Neural cell (in vitro differentiated cells): ENCODE measurements around the gene CABLES1. TPM values are rescaled to one million over a fixed set of nuclear protein-coding genes. Genes with fewer than 3 reads are reported as not detected.

Experiments used
- H2AFZ ChIP-seq: fragments of 200-600, 300-800 bp; sonication (generic), shearing (Covaris generic); 2 replicates; pipeline ENCODE4 v1.6.0; 2014; ENCODE audit warnings: low read depth, mild to moderate bottlenecking, antibody characterized with exemption, low read length, moderate library complexity
- H3F3A ChIP-seq: fragments of 200-600 bp; shearing (Covaris generic); 2 replicates; pipeline ENCODE4 v1.6.1; 2016; ENCODE audit warnings: mild to moderate bottlenecking, moderate library complexity, mixed read lengths, antibody characterized with exemption, low read length; ENCODE audit not compliant: insufficient read depth, poor library complexity, severe bottlenecking
- H3K27ac ChIP-seq: fragments of 200-600, 300-800 bp; sonication (generic), shearing (Covaris generic); 2 replicates; pipeline ENCODE4 v1.5.1; 2014; ENCODE audit warnings: mild to moderate bottlenecking, low read length, moderate library complexity
- H3K27me3 ChIP-seq: fragments of 300-800, 200-600 bp; sonication (generic), shearing (Covaris generic); 2 replicates; pipeline ENCODE4 v1.6.0; 2014; ENCODE audit warnings: mild to moderate bottlenecking, low read depth, low read length, moderate library complexity; ENCODE audit not compliant: insufficient read depth
- H3K36me3 ChIP-seq: fragments of 300-800, 200-600 bp; sonication (generic), shearing (Covaris generic); 2 replicates; pipeline ENCODE4 v1.5.1; 2014; ENCODE audit warnings: mild to moderate bottlenecking, antibody characterized with exemption, low read length, moderate library complexity; ENCODE audit not compliant: insufficient read depth
- H3K4me2 ChIP-seq: fragments of 300-800, 200-600 bp; sonication (generic), shearing (Covaris generic); 2 replicates; pipeline ENCODE4 v1.6.0; 2014; ENCODE audit warnings: mild to moderate bottlenecking, low read length
- H3K4me3 ChIP-seq: fragments of 300-800, 200-600 bp; sonication (generic), shearing (Covaris generic); 2 replicates; pipeline ENCODE4 v1.5.1; 2014; ENCODE audit warnings: mild to moderate bottlenecking, low read length, moderate library complexity
- H3K79me2 ChIP-seq: fragments of 200-600 bp; shearing (Covaris generic); replicated peaks from 2 replicates; pipeline ENCODE4 v1.6.0; 2014; ENCODE audit warnings: mild to moderate bottlenecking, low read length, moderate library complexity; ENCODE audit not compliant: insufficient read depth
- H3K9ac ChIP-seq: fragments of 300-800, 200-600 bp; sonication (generic), shearing (Covaris generic); 2 replicates; pipeline ENCODE4 v1.6.1; 2016; ENCODE audit warnings: mild to moderate bottlenecking, low read length, mixed read lengths
- H3K9me2 ChIP-seq: fragments of 200-600 bp; shearing (Covaris generic); 2 replicates; pipeline ENCODE4 v1.6.1; 2016; ENCODE audit warnings: mild to moderate bottlenecking, low read length, mixed read lengths; ENCODE audit not compliant: insufficient read depth
- H3K9me3 ChIP-seq: fragments of 200-600, 300-800 bp; sonication (generic), shearing (Covaris generic); 2 replicates; pipeline ENCODE4 v1.6.1; 2016; ENCODE audit warnings: mild to moderate bottlenecking, mixed run types, low read length, moderate library complexity, mixed read lengths
- H4K20me1 ChIP-seq: fragments of 200-600 bp; shearing (Covaris generic); 2 replicates; pipeline ENCODE4 v1.6.1; 2016; ENCODE audit warnings: mild to moderate bottlenecking, mixed run types; ENCODE audit not compliant: insufficient read depth
- EP300 ChIP-seq: fragments of 450-650 bp; conservative IDR thresholded peaks from 2 replicates; pipeline ENCODE4 v1.6.1; 2014; ENCODE audit warnings: antibody characterized with exemption, mild to moderate bottlenecking, moderate library complexity; ENCODE audit not compliant: poor library complexity, severe bottlenecking
- EZH2 ChIP-seq: fragments of 200-600, 300-800 bp; shearing (Covaris generic), sonication (generic); IDR thresholded peaks from 2 replicates; pipeline ENCODE4 v1.6.1; 2014; ENCODE audit warnings: antibody characterized with exemption, low read length, borderline replicate concordance, mild to moderate bottlenecking; ENCODE audit not compliant: insufficient read depth, poor library complexity, severe bottlenecking
- MXI1 ChIP-seq: fragments of 450-650 bp; conservative IDR thresholded peaks from 2 replicates; pipeline ENCODE4 v1.6.1; 2014; ENCODE audit warnings: antibody characterized with exemption, mild to moderate bottlenecking; ENCODE audit not compliant: poor library complexity, severe bottlenecking
- POLR2AphosphoS5 ChIP-seq: IDR thresholded peaks from 2 replicates; pipeline ENCODE4 v1.6.1; 2012
- RAD21 ChIP-seq: fragments of 450-650 bp; conservative IDR thresholded peaks from 2 replicates; pipeline ENCODE4 v1.6.1; 2014; ENCODE audit warnings: antibody characterized with exemption, mild to moderate bottlenecking, moderate library complexity
- SMC3 ChIP-seq: fragments of 450-650 bp; conservative IDR thresholded peaks from 2 replicates; pipeline ENCODE4 v1.6.1; 2014; ENCODE audit warnings: antibody characterized with exemption, mild to moderate bottlenecking, moderate library complexity; ENCODE audit not compliant: poor library complexity
- TAF1 ChIP-seq: IDR thresholded peaks from 2 replicates; pipeline ENCODE4 v1.6.1; 2012; ENCODE audit warnings: low read depth
- polyA plus RNA-seq: library from polyadenylated mRNA; depleted of rRNA; stranded (reverse); fragments of >200 nt; gene quantifications from 2 replicates; pipeline ENCODE4 v1.2.3, GENCODE V29; 2014
- TF ChIP-seq, protein P1 (sequence below): fragments of 450-650 bp; IDR thresholded peaks from 2 replicates; pipeline ENCODE4 v1.5.1; 2014; ENCODE audit warnings: antibody characterized with exemption, mild to moderate bottlenecking, moderate library complexity; ENCODE audit not compliant: poor library complexity, severe bottlenecking
- TF ChIP-seq, protein P2 (sequence below): IDR thresholded peaks from 2 replicates; pipeline ENCODE4 v1.6.1; 2012; ENCODE audit warnings: borderline replicate concordance

CABLES1 gene
- polyA plus RNA-seq, 1 donor from 2014 or later: 1.4 TPM

DNA sequence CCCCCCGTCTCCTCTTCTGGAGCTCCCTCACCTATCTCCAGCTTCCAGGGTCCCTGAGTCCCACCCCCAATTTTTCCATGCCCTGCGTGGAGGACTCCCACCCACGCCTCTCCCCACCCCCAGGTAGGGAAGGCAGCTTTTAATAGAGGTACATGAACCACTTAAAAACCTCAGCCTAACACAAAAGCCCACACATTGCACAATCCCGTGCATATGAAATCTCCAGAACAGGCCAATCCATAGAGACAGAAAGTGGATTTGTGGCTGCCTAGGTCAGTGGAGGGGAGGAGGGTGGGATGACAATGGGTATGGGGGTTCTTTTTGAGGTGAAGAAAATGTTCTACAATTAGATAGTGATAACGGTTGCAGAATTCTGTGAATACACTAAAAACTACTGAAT is 145.6 kb downstream of the CABLES1 start:
- H2AFZ ChIP-seq: no peak overlapping the region
- no peaks in the 10 kb centered on the region for H3K27me3 ChIP-seq
- no peaks in the 10 kb centered on the region for H3K36me3 ChIP-seq
- no peak overlapping the region for H3K4me3 ChIP-seq
- H4K20me1 ChIP-seq: no peaks in the 10 kb centered on the region
- H3K9ac ChIP-seq: no peak overlapping the region
- H3K4me2 ChIP-seq: no peak overlapping the region
- H3K9me3 ChIP-seq: no peaks in the 10 kb centered on the region
- no peak overlapping the region for H3K27ac ChIP-seq
- H3F3A ChIP-seq: no peaks in the 10 kb centered on the region
- H3K9me2 ChIP-seq: no peaks in the 10 kb centered on the region
- no peaks in the 10 kb centered on the region for H3K79me2 ChIP-seq
- TF ChIP-seq EP300 (no peak), TAF1 (no peak), POLR2AphosphoS5 (no peak), MXI1 (no peak), SMC3 (no peak), RAD21 (no peak), EZH2 (no peak)
- TF ChIP-seq, protein P1, sequence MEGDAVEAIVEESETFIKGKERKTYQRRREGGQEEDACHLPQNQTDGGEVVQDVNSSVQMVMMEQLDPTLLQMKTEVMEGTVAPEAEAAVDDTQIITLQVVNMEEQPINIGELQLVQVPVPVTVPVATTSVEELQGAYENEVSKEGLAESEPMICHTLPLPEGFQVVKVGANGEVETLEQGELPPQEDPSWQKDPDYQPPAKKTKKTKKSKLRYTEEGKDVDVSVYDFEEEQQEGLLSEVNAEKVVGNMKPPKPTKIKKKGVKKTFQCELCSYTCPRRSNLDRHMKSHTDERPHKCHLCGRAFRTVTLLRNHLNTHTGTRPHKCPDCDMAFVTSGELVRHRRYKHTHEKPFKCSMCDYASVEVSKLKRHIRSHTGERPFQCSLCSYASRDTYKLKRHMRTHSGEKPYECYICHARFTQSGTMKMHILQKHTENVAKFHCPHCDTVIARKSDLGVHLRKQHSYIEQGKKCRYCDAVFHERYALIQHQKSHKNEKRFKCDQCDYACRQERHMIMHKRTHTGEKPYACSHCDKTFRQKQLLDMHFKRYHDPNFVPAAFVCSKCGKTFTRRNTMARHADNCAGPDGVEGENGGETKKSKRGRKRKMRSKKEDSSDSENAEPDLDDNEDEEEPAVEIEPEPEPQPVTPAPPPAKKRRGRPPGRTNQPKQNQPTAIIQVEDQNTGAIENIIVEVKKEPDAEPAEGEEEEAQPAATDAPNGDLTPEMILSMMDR: no peak
- TF ChIP-seq, protein P2, sequence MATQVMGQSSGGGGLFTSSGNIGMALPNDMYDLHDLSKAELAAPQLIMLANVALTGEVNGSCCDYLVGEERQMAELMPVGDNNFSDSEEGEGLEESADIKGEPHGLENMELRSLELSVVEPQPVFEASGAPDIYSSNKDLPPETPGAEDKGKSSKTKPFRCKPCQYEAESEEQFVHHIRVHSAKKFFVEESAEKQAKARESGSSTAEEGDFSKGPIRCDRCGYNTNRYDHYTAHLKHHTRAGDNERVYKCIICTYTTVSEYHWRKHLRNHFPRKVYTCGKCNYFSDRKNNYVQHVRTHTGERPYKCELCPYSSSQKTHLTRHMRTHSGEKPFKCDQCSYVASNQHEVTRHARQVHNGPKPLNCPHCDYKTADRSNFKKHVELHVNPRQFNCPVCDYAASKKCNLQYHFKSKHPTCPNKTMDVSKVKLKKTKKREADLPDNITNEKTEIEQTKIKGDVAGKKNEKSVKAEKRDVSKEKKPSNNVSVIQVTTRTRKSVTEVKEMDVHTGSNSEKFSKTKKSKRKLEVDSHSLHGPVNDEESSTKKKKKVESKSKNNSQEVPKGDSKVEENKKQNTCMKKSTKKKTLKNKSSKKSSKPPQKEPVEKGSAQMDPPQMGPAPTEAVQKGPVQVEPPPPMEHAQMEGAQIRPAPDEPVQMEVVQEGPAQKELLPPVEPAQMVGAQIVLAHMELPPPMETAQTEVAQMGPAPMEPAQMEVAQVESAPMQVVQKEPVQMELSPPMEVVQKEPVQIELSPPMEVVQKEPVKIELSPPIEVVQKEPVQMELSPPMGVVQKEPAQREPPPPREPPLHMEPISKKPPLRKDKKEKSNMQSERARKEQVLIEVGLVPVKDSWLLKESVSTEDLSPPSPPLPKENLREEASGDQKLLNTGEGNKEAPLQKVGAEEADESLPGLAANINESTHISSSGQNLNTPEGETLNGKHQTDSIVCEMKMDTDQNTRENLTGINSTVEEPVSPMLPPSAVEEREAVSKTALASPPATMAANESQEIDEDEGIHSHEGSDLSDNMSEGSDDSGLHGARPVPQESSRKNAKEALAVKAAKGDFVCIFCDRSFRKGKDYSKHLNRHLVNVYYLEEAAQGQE: no peak

DNA sequence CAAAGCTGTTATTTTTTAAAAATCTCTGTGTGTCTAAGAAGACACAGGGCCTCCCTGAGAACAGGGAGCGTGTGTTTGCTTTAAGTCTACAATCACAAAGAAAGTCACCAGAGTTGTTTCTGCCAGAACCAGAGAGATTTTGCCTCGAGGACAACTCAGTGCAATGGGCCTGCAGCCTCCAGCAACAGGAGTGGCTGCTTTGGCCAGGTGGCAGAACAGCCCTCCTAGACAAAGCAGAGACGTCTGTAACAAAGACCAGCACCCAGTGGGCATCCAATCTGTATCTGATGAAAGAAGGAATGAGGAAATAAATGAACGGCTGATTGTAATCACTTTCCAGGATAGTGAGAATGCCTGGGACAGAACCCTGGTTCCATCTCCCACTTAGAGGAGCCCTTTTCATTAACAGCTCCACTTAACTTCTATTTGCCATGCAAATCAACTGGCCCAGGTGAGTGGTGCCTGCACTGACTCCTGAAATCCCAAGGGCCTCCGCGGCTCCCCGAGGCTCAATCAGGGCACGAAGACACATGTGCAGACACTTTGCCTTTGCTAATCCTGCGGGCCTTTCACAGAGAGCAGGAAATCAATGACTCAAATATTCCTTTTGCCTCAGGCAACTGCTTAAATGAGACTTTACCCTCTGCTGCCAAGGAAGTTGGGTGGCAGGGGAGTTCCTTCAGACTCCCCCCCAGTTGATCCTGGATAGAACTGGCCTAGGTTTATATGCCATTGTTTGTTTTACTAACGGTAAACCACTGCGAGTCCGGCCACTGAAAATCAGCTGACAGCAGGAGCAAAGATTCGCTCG is 146.5 kb downstream of the CABLES1 start:
- Histone ChIP-seq H3K4me2 (no peak overlapping the region), H3K9me3 (no peaks in the 10 kb centered on the region), H3K27me3 (no peaks in the 10 kb centered on the region), H3K27ac (no peak overlapping the region), H3K9ac (no peak overlapping the region), H3K36me3 (no peaks in the 10 kb centered on the region), H3K9me2 (no peaks in the 10 kb centered on the region), H4K20me1 (no peaks in the 10 kb centered on the region), H3K4me3 (no peak overlapping the region), H3K79me2 (no peaks in the 10 kb centered on the region), H2AFZ (no peak overlapping the region), H3F3A (no peaks in the 10 kb centered on the region)
- TF ChIP-seq, protein P2: no peak
- TF ChIP-seq MXI1: no peak
- TF ChIP-seq EZH2: no peak
- TF ChIP-seq, protein P1: no peak
- TF ChIP-seq TAF1: no peak
- no peak for TF ChIP-seq POLR2AphosphoS5
- no peak for TF ChIP-seq EP300
- TF ChIP-seq RAD21: no peak
- no peak for TF ChIP-seq SMC3
